A549 treated with GW870086 at 1 μM for 4 hours (cell line): ENCODE data around the gene MAP2K2. TPM values are rescaled to one million over a fixed set of nuclear protein-coding genes. Genes with fewer than 3 reads are reported as not detected.

Experiments
- total RNA-seq: library from RNA; stranded (reverse); fragments of 200-300 nt; extraction: Qiagen RNA extraction; gene quantifications from 5 replicates; pipeline ENCODE4 v1.2.3, GENCODE V29; 2022; ENCODE audit warnings: low read depth

Gene MAP2K2
- total RNA-seq, result 118 to 168 TPM (median 160 TPM) in 5 replicates

GRCh38 chr19:4123615-4124568, at the start of gene MAP2K2:
TSS of gene MAP2K2 (minus strand) at chr19:4124122. CDS start at chr19:4123875, 247 bp downstream.

DNA sequence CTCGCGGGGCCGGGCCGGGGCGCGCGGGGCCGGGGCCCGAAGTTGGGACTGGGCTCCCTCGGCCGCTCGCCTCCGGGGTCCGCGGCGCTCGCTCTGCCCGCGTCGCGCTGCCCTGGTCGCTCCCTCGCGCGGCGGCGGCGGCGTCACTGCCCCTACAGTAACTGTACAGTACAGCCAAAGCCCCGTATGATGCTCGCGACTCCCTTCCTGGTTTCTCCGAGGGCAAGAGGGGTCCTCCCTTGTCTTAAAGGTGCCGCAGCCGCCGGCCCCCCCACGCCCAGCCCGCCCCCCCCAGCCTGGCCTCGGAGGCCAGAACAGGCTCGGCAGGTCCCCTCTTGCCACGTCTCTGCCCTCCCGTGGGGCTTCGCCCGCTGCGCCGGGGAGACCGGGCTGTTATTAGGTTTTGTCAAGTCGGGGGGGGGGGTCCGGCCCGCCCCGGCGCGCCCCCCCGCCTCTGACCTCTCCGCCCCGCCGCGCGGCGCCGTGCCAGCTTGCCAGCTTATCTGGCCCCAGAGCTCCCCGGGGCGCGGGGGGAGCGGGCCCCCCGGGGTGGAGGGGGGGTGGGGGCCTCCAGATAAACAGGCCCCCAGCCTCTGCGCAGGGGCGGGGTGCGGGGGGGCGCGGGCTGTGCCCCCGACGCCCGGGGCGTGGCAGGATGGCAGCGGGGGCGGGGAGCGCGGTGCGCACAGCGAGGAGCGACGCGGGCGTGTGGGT, 57.1 kb downstream of the MAP2K2 start, which contains the start of gene ZBTB7A:
ZBTB7A (minus strand) TSS at position 218 of the 714 bp plus-strand sequence. CDS start 11,667 bp downstream, outside the sequence.

Other genes starting within 250 kb of the MAP2K2 start
- gene ATCAY, start 243.4 kb downstream of the MAP2K2 start, total RNA-seq, result 0.05 to 0.43 TPM (median 0.13 TPM) in 5 replicates
- not detected in 5 replicates for gene NMRK2, start 191.1 kb downstream of the MAP2K2 start, total RNA-seq
- 41.5 to 46.1 TPM (median 43.6 TPM) in 5 replicates for gene DAPK3, start 153.0 kb downstream of the MAP2K2 start, total RNA-seq
- gene EEF2, start 138.7 kb downstream of the MAP2K2 start, total RNA-seq, result 859 to 1,088 TPM (median 1,044 TPM) in 5 replicates
- 13.7 to 16.9 TPM (median 15.9 TPM) in 5 replicates for gene PIAS4, start 116.4 kb downstream of the MAP2K2 start, total RNA-seq
- 15.3 to 22.1 TPM (median 20.9 TPM) in 5 replicates for gene ZBTB7A, start 57.2 kb downstream of the MAP2K2 start, total RNA-seq
- 0.07 to 0.16 TPM (median 0.11 TPM) in 3 of 5 replicates, not detected in the others for gene CREB3L3, start 29.5 kb upstream of the MAP2K2 start, total RNA-seq
- 27.5 to 37.0 TPM (median 31.9 TPM) in 5 replicates for gene SIRT6, start 58.4 kb upstream of the MAP2K2 start, total RNA-seq
- 0.15 to 0.33 TPM (median 0.22 TPM) in 5 replicates for gene ANKRD24, start 58.6 kb upstream of the MAP2K2 start, total RNA-seq
- gene EBI3, start 105.4 kb upstream of the MAP2K2 start, total RNA-seq, result 2.7 to 4.6 TPM (median 3.1 TPM) in 5 replicates
- gene YJU2, start 123.0 kb upstream of the MAP2K2 start, total RNA-seq, result 17.6 to 20.8 TPM (median 19.4 TPM) in 5 replicates
- gene SHD, start 155.1 kb upstream of the MAP2K2 start, total RNA-seq, result not detected in 5 replicates
- not detected in 5 replicates for gene TMIGD2, start 178.3 kb upstream of the MAP2K2 start, total RNA-seq
- gene FSD1, start 180.5 kb upstream of the MAP2K2 start, total RNA-seq, result 6.3 to 9.6 TPM (median 8.5 TPM) in 5 replicates
- not detected in 5 replicates for gene STAP2, start 214.7 kb upstream of the MAP2K2 start, total RNA-seq
- 5.8 to 12.9 TPM (median 11.1 TPM) in 5 replicates for gene MPND, start 219.4 kb upstream of the MAP2K2 start, total RNA-seq